ENCODE data around the gene TLE5. TPM values are rescaled to one million over a fixed set of nuclear protein-coding genes. Genes with fewer than 3 reads are reported as not detected.

The TLE5 gene
- total and polyA plus RNA-seq, 9 of the 15 experiments (the other 6 are each of a cell fraction or from before 2014, with no cell fraction given): 2.0 to 347 (median 235) TPM

DNA sequence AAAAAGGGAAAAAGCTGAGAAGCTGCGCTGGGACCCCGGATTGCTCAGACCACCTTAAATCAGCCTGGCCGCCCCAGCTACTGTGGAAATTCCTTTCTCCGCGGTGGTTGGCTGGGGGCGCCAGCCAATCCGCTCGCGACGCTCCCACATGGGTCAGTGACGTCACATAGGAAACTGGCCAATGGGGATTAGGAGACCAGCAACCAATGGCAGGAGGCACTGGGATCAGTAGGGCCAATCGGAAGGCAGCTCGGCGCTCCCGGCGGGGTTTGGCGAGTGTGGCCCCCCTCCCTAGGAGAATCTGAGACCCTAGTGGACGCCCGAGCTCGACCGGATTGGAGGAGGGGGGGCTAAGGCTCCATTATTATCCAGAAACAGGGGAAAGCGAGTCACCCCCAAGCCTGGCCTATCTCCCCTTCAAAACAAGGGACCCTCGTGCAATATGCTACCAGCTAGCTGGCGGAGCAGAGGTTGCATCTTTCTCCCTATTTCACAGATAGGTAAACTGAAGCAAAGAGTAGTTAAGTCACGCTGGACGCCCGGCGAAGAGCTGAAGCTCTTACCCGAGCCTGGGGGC is 26.7 kb downstream of the TLE5 start (continued):
- peak; percentile 93 for TF ChIP-seq ZNF175 (CRISPR knock-in tag; IDR thresholded peaks at IDR 0.05; ENCODE audit: low read depth)
- TF ChIP-seq HNRNPLL (IDR thresholded peaks at IDR 0.05; ENCODE audit: low read depth, low read length, poor library complexity, severe bottlenecking): no peak
- TF ChIP-seq SRF (CRISPR knock-in tag; IDR thresholded peaks at IDR 0.05): 0 out of 4 replicates have a peak, but pooled peaks of 1 of the 2 experiments have one; percentile 20
- TF ChIP-seq CREB1 (IDR thresholded peaks at IDR 0.05): peak; percentile 83
- TF ChIP-seq CREB1 (CRISPR knock-in tag; IDR thresholded peaks at IDR 0.05): peak; percentile 92
- TF ChIP-seq PTBP1 (IDR thresholded peaks at IDR 0.05; ENCODE audit: low read depth, low read length): 0 out of 2 replicates have a peak, but pooled peaks have one; percentile 67
- TF ChIP-seq, protein P1, sequence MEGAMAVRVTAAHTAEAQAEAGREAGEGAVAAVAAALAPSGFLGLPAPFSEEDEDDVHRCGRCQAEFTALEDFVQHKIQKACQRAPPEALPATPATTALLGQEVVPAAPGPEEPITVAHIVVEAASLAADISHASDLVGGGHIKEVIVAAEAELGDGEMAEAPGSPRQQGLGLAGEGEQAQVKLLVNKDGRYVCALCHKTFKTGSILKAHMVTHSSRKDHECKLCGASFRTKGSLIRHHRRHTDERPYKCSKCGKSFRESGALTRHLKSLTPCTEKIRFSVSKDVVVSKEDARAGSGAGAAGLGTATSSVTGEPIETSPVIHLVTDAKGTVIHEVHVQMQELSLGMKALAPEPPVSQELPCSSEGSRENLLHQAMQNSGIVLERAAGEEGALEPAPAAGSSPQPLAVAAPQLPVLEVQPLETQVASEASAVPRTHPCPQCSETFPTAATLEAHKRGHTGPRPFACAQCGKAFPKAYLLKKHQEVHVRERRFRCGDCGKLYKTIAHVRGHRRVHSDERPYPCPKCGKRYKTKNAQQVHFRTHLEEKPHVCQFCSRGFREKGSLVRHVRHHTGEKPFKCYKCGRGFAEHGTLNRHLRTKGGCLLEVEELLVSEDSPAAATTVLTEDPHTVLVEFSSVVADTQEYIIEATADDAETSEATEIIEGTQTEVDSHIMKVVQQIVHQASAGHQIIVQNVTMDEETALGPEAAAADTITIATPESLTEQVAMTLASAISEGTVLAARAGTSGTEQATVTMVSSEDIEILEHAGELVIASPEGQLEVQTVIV (CRISPR knock-in tag; IDR thresholded peaks at IDR 0.05; ENCODE audit: borderline replicate concordance): no peak
- TF ChIP-seq RFX5 (IDR thresholded peaks at IDR 0.05; ENCODE audit: low read depth, low read length): peak; percentile 83
- TF ChIP-seq MCM7 (IDR thresholded peaks at IDR 0.05): no peak
- peak; percentile 97 for TF ChIP-seq ZBTB7A (IDR thresholded peaks at IDR 0.05; ENCODE audit: borderline replicate concordance, control insufficient read depth, low read depth, low read length)
- peak; percentile 65 for TF ChIP-seq RBFOX2 (IDR thresholded peaks at IDR 0.05; ENCODE audit: low read depth, low read length)
- TF ChIP-seq, protein P2, sequence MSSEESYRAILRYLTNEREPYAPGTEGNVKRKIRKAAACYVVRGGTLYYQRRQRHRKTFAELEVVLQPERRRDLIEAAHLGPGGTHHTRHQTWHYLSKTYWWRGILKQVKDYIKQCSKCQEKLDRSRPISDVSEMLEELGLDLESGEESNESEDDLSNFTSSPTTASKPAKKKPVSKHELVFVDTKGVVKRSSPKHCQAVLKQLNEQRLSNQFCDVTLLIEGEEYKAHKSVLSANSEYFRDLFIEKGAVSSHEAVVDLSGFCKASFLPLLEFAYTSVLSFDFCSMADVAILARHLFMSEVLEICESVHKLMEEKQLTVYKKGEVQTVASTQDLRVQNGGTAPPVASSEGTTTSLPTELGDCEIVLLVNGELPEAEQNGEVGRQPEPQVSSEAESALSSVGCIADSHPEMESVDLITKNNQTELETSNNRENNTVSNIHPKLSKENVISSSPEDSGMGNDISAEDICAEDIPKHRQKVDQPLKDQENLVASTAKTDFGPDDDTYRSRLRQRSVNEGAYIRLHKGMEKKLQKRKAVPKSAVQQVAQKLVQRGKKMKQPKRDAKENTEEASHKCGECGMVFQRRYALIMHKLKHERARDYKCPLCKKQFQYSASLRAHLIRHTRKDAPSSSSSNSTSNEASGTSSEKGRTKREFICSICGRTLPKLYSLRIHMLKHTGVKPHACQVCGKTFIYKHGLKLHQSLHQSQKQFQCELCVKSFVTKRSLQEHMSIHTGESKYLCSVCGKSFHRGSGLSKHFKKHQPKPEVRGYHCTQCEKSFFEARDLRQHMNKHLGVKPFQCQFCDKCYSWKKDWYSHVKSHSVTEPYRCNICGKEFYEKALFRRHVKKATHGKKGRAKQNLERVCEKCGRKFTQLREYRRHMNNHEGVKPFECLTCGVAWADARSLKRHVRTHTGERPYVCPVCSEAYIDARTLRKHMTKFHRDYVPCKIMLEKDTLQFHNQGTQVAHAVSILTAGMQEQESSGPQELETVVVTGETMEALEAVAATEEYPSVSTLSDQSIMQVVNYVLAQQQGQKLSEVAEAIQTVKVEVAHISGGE (CRISPR knock-in tag; IDR thresholded peaks at IDR 0.05): peak in 1 of 3 experiments; percentile 4; a peak in 1 of 6 replicates
- 0 out of 2 replicates have a peak, but pooled peaks have one; percentile 12 for TF ChIP-seq MTA1 (IDR thresholded peaks at IDR 0.05; ENCODE audit: borderline replicate concordance)
- no peak for TF ChIP-seq NR4A1 (CRISPR knock-in tag; IDR thresholded peaks at IDR 0.05)
- TF ChIP-seq NR4A1 (tag; IDR thresholded peaks at IDR 0.05): 0 out of 2 replicates have a peak, but pooled peaks have one; percentile 62
- TF ChIP-seq JUN (IDR thresholded peaks at IDR 0.05; ENCODE audit: borderline replicate concordance, low read depth, low read length): 0 out of 2 replicates have a peak, but pooled peaks have one; percentile 20
- no peak for TF ChIP-seq JUN (CRISPR knock-in tag; IDR thresholded peaks at IDR 0.05; ENCODE audit: borderline replicate concordance)
- peak; percentile 62; the same call in 1 of the 2 replicates for TF ChIP-seq TOE1 (IDR thresholded peaks at IDR 0.05; ENCODE audit: borderline replicate concordance)
- no peak for TF ChIP-seq TOE1 (CRISPR knock-in tag; IDR thresholded peaks at IDR 0.05; ENCODE audit: borderline replicate concordance, low read depth)
- TF ChIP-seq, protein P3, sequence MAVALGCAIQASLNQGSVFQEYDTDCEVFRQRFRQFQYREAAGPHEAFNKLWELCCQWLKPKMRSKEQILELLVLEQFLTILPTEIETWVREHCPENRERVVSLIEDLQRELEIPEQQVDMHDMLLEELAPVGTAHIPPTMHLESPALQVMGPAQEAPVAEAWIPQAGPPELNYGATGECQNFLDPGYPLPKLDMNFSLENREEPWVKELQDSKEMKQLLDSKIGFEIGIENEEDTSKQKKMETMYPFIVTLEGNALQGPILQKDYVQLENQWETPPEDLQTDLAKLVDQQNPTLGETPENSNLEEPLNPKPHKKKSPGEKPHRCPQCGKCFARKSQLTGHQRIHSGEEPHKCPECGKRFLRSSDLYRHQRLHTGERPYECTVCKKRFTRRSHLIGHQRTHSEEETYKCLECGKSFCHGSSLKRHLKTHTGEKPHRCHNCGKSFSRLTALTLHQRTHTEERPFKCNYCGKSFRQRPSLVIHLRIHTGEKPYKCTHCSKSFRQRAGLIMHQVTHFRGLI (CRISPR knock-in tag; IDR thresholded peaks at IDR 0.05): no peak; the same call in 1 of the 2 replicates

Measured in K562 (cell line).